Loucy (cell line): Measurements from ENCODE around the gene DENND6A.
"Not testable (repeated sequence)": the region's sequence is repeated elsewhere in the genome, so short reads cannot be mapped to it uniquely, and the experiment has no call there.

Source experiments
- H2AFZ ChIP-seq: fragments of 200-600 bp; sonication (generic); 2 replicates; pipeline ENCODE4 v1.6.0; 2016; ENCODE audit warnings: antibody characterized with exemption, mild to moderate bottlenecking, low read length, moderate library complexity
- H3F3A ChIP-seq: fragments of 200-600 bp; 2 replicates; pipeline ENCODE4 v1.6.0; 2016; ENCODE audit warnings: antibody characterized with exemption, low read depth, mild to moderate bottlenecking
- H3K27me3 ChIP-seq: fragments of 200-600 bp; sonication (generic); 2 replicates; pipeline ENCODE4 v1.6.1; 2014; ENCODE audit warnings: low read length, mild to moderate bottlenecking; ENCODE audit not compliant: insufficient read depth, poor library complexity, severe bottlenecking
- H3K36me3 ChIP-seq: fragments of 200-600 bp; sonication (generic); 2 replicates; pipeline ENCODE4 v1.6.1; 2016; ENCODE audit warnings: low read length; ENCODE audit not compliant: insufficient read depth
- H3K4me1 ChIP-seq: fragments of 200-600 bp; sonication (generic); 2 replicates; pipeline ENCODE4 v1.5.1; 2014; ENCODE audit warnings: low read length, mild to moderate bottlenecking; ENCODE audit not compliant: insufficient read depth, poor library complexity, severe bottlenecking
- H3K4me2 ChIP-seq: fragments of 200-600 bp; sonication (generic); 2 replicates; pipeline ENCODE4 v1.6.0; 2014; ENCODE audit warnings: antibody characterized with exemption, low read length, low read depth, mild to moderate bottlenecking; ENCODE audit not compliant: poor library complexity, severe bottlenecking
- H3K4me3 ChIP-seq: fragments of 200-600 bp; sonication (generic); 2 replicates; pipeline ENCODE4 v1.5.1; 2014; ENCODE audit warnings: low read length, mild to moderate bottlenecking, mixed read lengths; ENCODE audit not compliant: poor library complexity, severe bottlenecking
- H3K79me2 ChIP-seq: fragments of 200-600 bp; sonication (generic); 2 replicates; pipeline ENCODE4 v1.6.1; 2014; ENCODE audit warnings: low read length; ENCODE audit not compliant: insufficient read depth
- H3K9ac ChIP-seq: fragments of 200-600 bp; sonication (generic); 2 replicates; pipeline ENCODE4 v1.6.0; 2014; ENCODE audit warnings: mild to moderate bottlenecking, low read depth, low read length, moderate library complexity; ENCODE audit not compliant: poor library complexity, severe bottlenecking
- H3K9me2 ChIP-seq: fragments of 200-600 bp; sonication (generic); replicated peaks from 2 replicates; pipeline ENCODE4 v1.6.1; 2016; ENCODE audit warnings: low read depth, low read length, mixed read lengths
- H3K9me3 ChIP-seq: fragments of 200-600 bp; sonication (generic); 2 replicates; pipeline ENCODE4 v1.6.1; 2014; ENCODE audit warnings: mild to moderate bottlenecking, antibody characterized with exemption, low read length, low read depth; ENCODE audit not compliant: insufficient read depth
- H4K20me1 ChIP-seq: fragments of 200-600 bp; sonication (generic); 2 replicates; pipeline ENCODE4 v1.6.0; 2014; ENCODE audit warnings: antibody characterized with exemption, low read length, mild to moderate bottlenecking; ENCODE audit not compliant: insufficient read depth, poor library complexity, severe bottlenecking
- EZH2phosphoT487 ChIP-seq: fragments of 200-600 bp; IDR thresholded peaks from 2 replicates; pipeline ENCODE4 v1.6.1; 2018; ENCODE audit warnings: antibody characterized with exemption, mild to moderate bottlenecking, moderate library complexity, borderline replicate concordance
- TF ChIP-seq, protein P1 (sequence below): fragments of 200-600 bp; sonication (generic); conservative IDR thresholded peaks from 2 replicates; pipeline ENCODE4 v1.5.1; 2014; ENCODE audit warnings: mild to moderate bottlenecking, antibody characterized with exemption, low read length

The DENND6A gene

DNA sequence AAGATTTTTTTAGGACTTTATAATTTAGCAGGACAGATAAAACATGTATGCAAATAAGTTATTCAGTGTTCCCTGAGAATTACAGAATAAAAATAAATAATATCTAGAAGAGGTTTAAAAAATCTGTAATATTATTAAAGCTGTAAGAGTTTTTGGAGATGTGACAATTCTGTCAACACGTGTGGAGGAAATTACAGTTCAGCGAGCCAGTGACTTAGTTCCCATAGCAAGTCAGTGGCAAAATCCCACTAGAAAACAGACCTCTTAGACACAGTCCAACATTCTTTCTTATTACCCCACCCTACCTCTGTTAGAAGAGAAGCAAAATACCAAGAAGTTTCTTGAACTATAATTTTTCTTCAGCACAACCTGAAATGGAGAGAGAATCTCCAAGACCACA, 16.2 kb upstream of the DENND6A start:
- no peaks in the 10 kb centered on the region for H3K9me2 ChIP-seq
- no peak overlapping the region for H3K4me2 ChIP-seq
- H2AFZ ChIP-seq = peak overlapping the region; percentile 91
- H3K9ac ChIP-seq = no peak overlapping the region
- no peaks in the 10 kb centered on the region for H3K9me3 ChIP-seq
- H3K79me2 ChIP-seq = no peaks in the 10 kb centered on the region
- H3K36me3 ChIP-seq = no peaks in the 10 kb centered on the region
- H3F3A ChIP-seq = no peaks in the 10 kb centered on the region
- no peaks in the 10 kb centered on the region for H3K27me3 ChIP-seq
- no peak for TF ChIP-seq EZH2phosphoT487
- TF ChIP-seq, protein P1, sequence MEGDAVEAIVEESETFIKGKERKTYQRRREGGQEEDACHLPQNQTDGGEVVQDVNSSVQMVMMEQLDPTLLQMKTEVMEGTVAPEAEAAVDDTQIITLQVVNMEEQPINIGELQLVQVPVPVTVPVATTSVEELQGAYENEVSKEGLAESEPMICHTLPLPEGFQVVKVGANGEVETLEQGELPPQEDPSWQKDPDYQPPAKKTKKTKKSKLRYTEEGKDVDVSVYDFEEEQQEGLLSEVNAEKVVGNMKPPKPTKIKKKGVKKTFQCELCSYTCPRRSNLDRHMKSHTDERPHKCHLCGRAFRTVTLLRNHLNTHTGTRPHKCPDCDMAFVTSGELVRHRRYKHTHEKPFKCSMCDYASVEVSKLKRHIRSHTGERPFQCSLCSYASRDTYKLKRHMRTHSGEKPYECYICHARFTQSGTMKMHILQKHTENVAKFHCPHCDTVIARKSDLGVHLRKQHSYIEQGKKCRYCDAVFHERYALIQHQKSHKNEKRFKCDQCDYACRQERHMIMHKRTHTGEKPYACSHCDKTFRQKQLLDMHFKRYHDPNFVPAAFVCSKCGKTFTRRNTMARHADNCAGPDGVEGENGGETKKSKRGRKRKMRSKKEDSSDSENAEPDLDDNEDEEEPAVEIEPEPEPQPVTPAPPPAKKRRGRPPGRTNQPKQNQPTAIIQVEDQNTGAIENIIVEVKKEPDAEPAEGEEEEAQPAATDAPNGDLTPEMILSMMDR = no peak
- no peak overlapping the region for H3K4me3 ChIP-seq
- H3K4me1 ChIP-seq = no peaks in the 10 kb centered on the region
- H4K20me1 ChIP-seq = no peaks in the 10 kb centered on the region

DNA sequence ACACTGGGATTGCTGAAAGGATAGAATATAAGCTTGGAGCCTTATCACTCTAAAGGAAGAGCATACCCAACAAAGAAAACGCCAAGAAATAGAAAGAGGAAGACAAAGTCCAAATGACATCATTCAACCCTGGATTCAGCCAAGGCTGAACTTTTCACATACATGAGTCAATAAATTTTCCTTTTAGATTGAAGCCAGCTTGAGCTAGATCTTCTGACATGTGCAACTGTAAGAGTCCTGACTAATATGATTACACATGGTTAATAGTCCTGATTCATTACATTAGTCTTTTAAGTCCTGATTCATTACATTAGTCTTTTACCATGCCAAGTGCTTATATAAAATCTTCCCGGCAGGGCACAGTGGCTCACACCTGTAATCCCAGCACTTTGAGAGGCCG, 13.6 kb upstream of the DENND6A start:
- Histone ChIP-seq H3K27me3 (no peaks in the 10 kb centered on the region), H3K4me1 (no peaks in the 10 kb centered on the region), H2AFZ (no peak overlapping the region), H3K9me3 (no peaks in the 10 kb centered on the region), H3K4me3 (no peak overlapping the region), H3K9me2 (no peaks in the 10 kb centered on the region), H3K36me3 (no peaks in the 10 kb centered on the region), H3K79me2 (no peaks in the 10 kb centered on the region), H3K4me2 (no peak overlapping the region), H3K9ac (no peak overlapping the region), H3F3A (no peaks in the 10 kb centered on the region), H4K20me1 (no peaks in the 10 kb centered on the region)
- no peak for TF ChIP-seq EZH2phosphoT487
- TF ChIP-seq, protein P1 = no peak

DNA sequence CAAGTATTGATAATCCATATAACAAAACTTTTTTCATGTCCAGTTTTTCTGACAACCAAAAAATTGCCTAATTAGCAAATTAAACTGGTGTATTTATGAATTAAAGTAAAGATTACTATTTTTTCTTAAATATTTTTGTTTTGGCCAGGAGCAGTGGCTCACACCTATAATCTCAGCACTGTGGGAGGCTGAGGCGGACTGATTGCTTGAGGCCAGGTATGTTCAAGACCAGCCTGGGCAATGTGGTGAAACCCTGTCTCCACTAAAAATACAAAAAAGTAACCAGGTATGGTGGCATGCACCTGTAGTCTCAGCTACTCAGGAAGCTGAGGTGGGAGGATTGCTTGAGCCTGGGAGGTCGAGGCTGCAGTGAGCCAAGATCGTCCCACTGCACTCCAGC, 12.5 kb upstream of the DENND6A start:
- H3K36me3 ChIP-seq, H4K20me1 ChIP-seq, H3F3A ChIP-seq, H3K9me2 ChIP-seq, H3K4me3 ChIP-seq, H3K79me2 ChIP-seq, H3K4me1 ChIP-seq, H3K9me3 ChIP-seq, H3K9ac ChIP-seq, H2AFZ ChIP-seq, H3K4me2 ChIP-seq, H3K27me3 ChIP-seq: not testable (repeated sequence)

DNA sequence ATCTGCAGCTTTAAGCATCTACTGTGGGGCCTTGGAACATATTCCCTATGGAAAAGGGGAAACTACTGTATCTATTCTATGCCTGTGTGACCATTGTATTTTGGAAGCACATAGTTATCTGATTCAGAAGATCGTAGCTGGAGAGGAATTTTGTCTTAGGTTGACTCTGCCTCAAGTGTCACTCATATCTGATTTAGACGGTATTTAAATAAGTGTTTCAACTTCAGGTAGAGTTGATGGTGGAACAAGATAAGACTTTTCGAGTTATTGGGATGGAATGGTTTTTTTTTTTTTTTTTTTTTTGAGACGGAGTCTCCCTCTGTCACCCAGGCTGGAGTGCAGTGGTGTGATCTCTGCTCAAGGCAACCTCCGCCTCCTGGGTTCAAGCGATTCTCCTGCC, 8.9 kb upstream of the DENND6A start:
- no peak for TF ChIP-seq EZH2phosphoT487
- TF ChIP-seq, protein P1 = no peak
- H3K9me3 ChIP-seq = no peaks in the 10 kb centered on the region
- no peaks in the 10 kb centered on the region for H3K9me2 ChIP-seq
- H2AFZ ChIP-seq = no peak overlapping the region
- H3K79me2 ChIP-seq = no peaks in the 10 kb centered on the region
- H3F3A ChIP-seq = no peaks in the 10 kb centered on the region
- H3K9ac ChIP-seq = no peak overlapping the region
- H3K36me3 ChIP-seq = no peaks in the 10 kb centered on the region
- no peak overlapping the region for H3K4me2 ChIP-seq
- no peak overlapping the region for H3K4me3 ChIP-seq
- H4K20me1 ChIP-seq = no peaks in the 10 kb centered on the region
- H3K27me3 ChIP-seq = no peaks in the 10 kb centered on the region
- H3K4me1 ChIP-seq = no peaks in the 10 kb centered on the region
